ENCODE data around the gene CDKAL1.
"Not testable (repeated sequence)": the region's sequence is repeated elsewhere in the genome, so short reads cannot be mapped to it uniquely, and the experiment has no call there.

GRCh38 chr6:20756584-20757147, 222.4 kb downstream of the CDKAL1 start:
- TF ChIP-seq EZH2 (IDR thresholded peaks at IDR 0.05; ENCODE audit: low read length, unreplicated experiment); CTCF (conservative IDR thresholded peaks at IDR 0.05; ENCODE audit: low read depth, low read length): not testable (repeated sequence)
